Upper lobe of right lung (tissue), 1 donor: ENCODE results near the gene BZW1. TPM values are rescaled to one million over a fixed set of nuclear protein-coding genes. Genes with fewer than 3 reads are reported as not detected.
A peak's percentile ranks its signal among the peaks of the same experiment; 100 is the strongest.

Experiments
- ATAC-seq: fragments of 200-7000 bp; cut with Tn5 transposase; one replicate; pipeline ENCODE4 v1.9.1; 2020; ENCODE audit warnings: mild to moderate bottlenecking, moderate library complexity
- DNase-seq: peaks from one replicate; pipeline ENCODE4 v3.0.0-alpha.2; 2020
- H3K27ac ChIP-seq: fragments of 200-600 bp; one replicate; pipeline ENCODE4 v1.8.0; 2022
- H3K27me3 ChIP-seq: fragments of 200-600 bp; one replicate; pipeline ENCODE4 v1.8.0; 2022; ENCODE audit warnings: mild to moderate bottlenecking
- H3K36me3 ChIP-seq: fragments of 200-600 bp; one replicate; pipeline ENCODE4 v1.8.0; 2022
- H3K4me1 ChIP-seq: fragments of 200-600 bp; one replicate; pipeline ENCODE4 v1.8.0; 2022
- H3K4me3 ChIP-seq: fragments of 200-600 bp; one replicate; pipeline ENCODE4 v1.8.0; 2022; ENCODE audit warnings: mild to moderate bottlenecking
- H3K9me3 ChIP-seq: fragments of 200-600 bp; one replicate; pipeline ENCODE4 v1.8.0; 2022
- intact Hi-C: fragments of 100-400 bp; cut with DNase I; formaldehyde crosslinking; loops from one replicate; pipeline ENCODE4 v1.11.0; 2022
- total RNA-seq: library from RNA; stranded (reverse); fragmentation: NEBNext Ultra II Directional; extraction: Animal tissue kit (Norgen Biotek cat#: 25700); gene quantifications from one replicate; pipeline ENCODE4 v1.2.1, GENCODE V29; 2021
- TF ChIP-seq, protein P1 (sequence below): fragments of 200-600 bp; IDR thresholded peaks from one replicate; pipeline ENCODE4 v1.8.0; 2022; ENCODE audit warnings: antibody characterized with exemption
- donor health status: DM: no; HTN: yes; CAD: no; lungs with severe emphysema.

Gene BZW1
- total RNA-seq, 1 donor from 2014 or later, result 158 TPM

DNA sequence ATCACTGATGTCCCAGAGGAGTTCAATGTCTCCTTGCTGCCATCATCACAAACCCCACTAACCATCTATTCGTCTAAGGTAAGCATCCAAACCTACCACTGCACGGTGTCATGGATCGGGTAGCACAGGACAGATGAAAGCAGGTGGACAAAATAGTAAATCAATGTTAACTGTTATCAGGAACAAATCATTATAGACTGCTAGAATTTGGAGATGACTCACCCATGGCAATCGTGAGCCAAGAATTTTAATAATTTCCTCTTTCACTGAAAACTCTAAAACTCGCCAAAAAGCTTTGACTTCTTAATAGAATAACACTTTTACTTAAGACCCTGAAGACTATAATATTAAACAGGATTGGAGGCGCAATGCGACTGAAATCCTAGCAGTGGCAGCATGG is 33.7 kb upstream of the BZW1 start:
- Histone ChIP-seq H3K4me3 (no peak overlapping the region), H3K36me3 (no peaks in the 10 kb centered on the region), H3K27me3 (no peaks in the 10 kb centered on the region), H3K27ac (no peak overlapping the region), H3K9me3 (no peaks in the 10 kb centered on the region), H3K4me1 (no peaks in the 10 kb centered on the region)
- intact Hi-C loops, result no loop called here
- TF ChIP-seq, protein P1, sequence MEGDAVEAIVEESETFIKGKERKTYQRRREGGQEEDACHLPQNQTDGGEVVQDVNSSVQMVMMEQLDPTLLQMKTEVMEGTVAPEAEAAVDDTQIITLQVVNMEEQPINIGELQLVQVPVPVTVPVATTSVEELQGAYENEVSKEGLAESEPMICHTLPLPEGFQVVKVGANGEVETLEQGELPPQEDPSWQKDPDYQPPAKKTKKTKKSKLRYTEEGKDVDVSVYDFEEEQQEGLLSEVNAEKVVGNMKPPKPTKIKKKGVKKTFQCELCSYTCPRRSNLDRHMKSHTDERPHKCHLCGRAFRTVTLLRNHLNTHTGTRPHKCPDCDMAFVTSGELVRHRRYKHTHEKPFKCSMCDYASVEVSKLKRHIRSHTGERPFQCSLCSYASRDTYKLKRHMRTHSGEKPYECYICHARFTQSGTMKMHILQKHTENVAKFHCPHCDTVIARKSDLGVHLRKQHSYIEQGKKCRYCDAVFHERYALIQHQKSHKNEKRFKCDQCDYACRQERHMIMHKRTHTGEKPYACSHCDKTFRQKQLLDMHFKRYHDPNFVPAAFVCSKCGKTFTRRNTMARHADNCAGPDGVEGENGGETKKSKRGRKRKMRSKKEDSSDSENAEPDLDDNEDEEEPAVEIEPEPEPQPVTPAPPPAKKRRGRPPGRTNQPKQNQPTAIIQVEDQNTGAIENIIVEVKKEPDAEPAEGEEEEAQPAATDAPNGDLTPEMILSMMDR, result no peak
- DNase-seq (no peak), ATAC-seq (no peak)

DNA sequence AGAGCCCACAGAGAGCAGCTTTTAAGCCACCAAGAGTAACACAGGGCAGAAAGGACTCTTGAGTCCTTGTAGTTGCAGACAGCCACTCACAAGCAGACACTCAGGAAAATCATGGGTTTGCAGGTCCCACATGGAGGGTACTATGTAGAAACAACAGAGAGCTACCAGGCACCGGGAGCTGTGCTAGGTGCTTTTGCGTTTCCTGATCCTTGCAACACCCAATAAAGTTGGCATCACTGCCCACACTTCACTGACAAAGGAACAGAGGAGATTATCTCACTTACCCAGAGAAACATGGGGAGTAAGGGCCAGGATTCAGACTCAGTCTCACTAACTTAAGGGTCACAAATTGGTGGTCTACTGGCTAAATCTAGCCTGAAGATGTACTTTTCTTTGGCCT is 32.5 kb upstream of the BZW1 start:
- no peak overlapping the region for H3K27ac ChIP-seq
- TF ChIP-seq, protein P1, result no peak
- DNase-seq, result no peak

DNA sequence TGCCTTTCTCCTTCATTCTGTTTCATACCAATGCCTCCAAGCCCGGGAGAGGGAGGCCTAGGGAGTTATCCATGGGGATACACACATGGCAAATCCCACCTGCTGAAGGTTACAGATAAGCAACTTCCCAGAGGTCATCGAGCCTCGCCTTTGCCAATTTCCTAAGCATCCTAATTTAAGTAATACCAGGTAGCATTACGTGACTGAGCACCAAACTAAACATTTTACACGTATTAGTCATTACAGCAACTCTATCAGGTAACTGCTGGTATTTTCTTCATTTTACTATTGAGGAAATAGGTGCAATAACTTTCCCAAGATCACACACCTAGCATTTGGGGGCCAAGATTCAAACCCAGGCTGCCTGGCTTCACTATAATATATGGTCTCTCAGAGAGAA is 30.1 kb upstream of the BZW1 start:
- Histone ChIP-seq H3K9me3 (no peaks in the 10 kb centered on the region), H3K36me3 (no peaks in the 10 kb centered on the region), H3K4me3 (no peak overlapping the region), H3K27ac (no peak overlapping the region), H3K27me3 (no peaks in the 10 kb centered on the region), H3K4me1 (no peaks in the 10 kb centered on the region)
- TF ChIP-seq, protein P1, result no peak
- intact Hi-C loops, result no loop called here
- ATAC-seq (no peak), DNase-seq (no peak)

More for the DNA sequence above, 32.5 kb upstream of the BZW1 start:
- ATAC-seq, result no peak
- Histone ChIP-seq H3K27me3 (no peaks in the 10 kb centered on the region), H3K4me1 (no peaks in the 10 kb centered on the region), H3K9me3 (no peaks in the 10 kb centered on the region), H3K36me3 (no peaks in the 10 kb centered on the region), H3K4me3 (no peak overlapping the region)
- intact Hi-C loops, result no loop called here

DNA sequence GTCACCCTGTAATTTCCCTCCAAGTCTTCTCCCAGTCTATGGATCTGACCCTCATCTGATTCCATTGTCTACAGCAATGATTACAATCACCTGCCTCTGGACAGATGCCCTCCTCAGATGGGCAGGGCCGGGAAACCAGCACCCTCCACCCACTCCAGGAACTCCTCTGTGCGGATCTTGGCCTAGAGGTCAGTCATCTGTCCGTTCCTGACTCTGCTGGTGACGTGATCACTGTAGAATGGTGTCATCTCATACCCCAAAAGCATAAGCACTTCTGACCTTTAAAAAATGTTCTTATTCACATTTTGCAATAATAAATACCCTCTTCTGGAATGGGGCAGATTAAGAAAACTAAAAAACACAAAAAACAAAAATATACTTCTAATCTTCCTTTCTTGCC is 29.5 kb upstream of the BZW1 start:
- TF ChIP-seq, protein P1, result no peak
- DNase-seq (no peak), ATAC-seq (peak; percentile 20)
- no peaks in the 10 kb centered on the region for H3K36me3 ChIP-seq
- no peaks in the 10 kb centered on the region for H3K9me3 ChIP-seq
- no peak overlapping the region for H3K27ac ChIP-seq
- H3K4me3 ChIP-seq, result no peak overlapping the region
- H3K27me3 ChIP-seq, result no peaks in the 10 kb centered on the region
- intact Hi-C loops, result no loop called here
- no peaks in the 10 kb centered on the region for H3K4me1 ChIP-seq

DNA sequence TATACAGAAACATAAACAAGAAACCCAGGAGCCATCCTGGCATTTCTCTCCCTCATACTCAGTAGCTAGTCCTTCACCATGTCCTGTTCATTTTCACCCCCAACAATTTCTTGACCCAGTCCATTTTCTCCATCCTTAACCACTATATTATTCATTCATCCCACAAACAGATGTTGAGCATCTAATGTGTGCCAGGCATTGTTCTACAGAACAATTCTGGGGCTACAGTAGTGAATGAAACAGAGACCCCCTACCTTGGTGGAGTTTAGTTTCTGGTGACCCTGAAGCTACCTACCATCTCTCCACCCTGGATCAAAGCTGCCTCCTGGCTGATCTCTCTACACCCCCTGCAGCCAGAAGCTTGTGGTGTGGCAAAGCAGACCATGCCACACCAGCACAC is 27.5 kb upstream of the BZW1 start:
- TF ChIP-seq, protein P1, result no peak
- ATAC-seq, result no peak
- Histone ChIP-seq H3K4me3 (no peak overlapping the region), H3K36me3 (no peaks in the 10 kb centered on the region), H3K4me1 (no peaks in the 10 kb centered on the region), H3K27ac (no peak overlapping the region), H3K9me3 (no peaks in the 10 kb centered on the region), H3K27me3 (no peaks in the 10 kb centered on the region)
- DNase-seq, result no peak
- intact Hi-C loops, result no loop called here

DNA sequence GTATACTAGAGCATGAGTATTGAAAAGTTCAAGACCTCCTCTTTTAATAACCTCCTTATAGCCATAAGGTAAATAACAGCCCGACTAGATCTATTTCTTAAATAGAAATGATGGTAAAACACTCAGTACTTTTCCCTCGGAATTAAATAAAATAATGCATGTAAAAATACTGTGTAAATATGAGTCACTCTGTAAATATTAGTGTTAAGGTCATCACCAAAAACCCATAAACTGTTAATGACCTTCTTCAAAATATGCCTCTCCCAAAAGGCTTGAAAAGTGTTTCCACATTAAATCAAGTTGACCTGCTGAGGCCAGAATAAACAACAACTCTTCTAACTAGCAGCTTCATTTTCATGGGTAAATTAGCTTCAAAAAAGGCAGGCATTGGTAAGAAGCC is 25.3 kb upstream of the BZW1 start:
- DNase-seq, result no peak

More for the DNA sequence above, 25.3 kb upstream of the BZW1 start:
- Histone ChIP-seq H3K27ac (no peak overlapping the region), H3K4me1 (no peaks in the 10 kb centered on the region), H3K4me3 (no peak overlapping the region), H3K27me3 (no peaks in the 10 kb centered on the region), H3K9me3 (no peaks in the 10 kb centered on the region), H3K36me3 (no peaks in the 10 kb centered on the region)
- ATAC-seq, result no peak
- TF ChIP-seq, protein P1, result no peak
- intact Hi-C loops, result no loop called here
